Fibroblast of mammary gland (primary cell): ENCODE data around the gene RUNDC3A.

Experiments
- DNase-seq: peaks from one replicate; pipeline ENCODE4 v3.0.0-alpha.2; 2010; ENCODE audit warnings: low read depth
- H3K4me3 ChIP-seq: 2 replicates; pipeline ENCODE4 v1.5.1; 2011; ENCODE audit warnings: low read depth, mild to moderate bottlenecking, low read length, moderate library complexity; ENCODE audit not compliant: control insufficient read depth
- CTCF ChIP-seq: conservative IDR thresholded peaks from 2 replicates; pipeline ENCODE4 v1.5.1; 2011; ENCODE audit warnings: low read depth, low read length, inconsistent platforms; ENCODE audit not compliant: control insufficient read depth, insufficient read depth

Gene RUNDC3A

DNA sequence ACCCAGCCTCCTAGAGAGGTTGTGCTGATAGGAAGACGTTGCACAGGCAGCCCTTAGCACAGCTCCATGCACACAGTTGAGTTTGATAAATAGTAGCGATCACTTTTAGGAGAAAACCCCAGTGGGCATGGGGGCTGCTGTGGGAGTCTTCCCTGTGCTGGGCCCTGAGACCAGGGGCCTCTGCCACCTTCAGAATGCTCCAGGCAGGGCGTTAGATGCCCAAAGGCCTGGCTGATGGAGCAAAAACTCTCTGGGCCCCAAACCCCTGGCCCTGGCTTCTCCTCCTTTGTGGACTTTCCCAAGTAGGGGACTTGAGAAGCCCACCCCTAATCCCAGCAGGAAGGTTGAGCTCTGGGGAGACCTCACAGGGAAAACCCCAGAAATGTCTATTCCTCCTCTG lies 26.1 kb upstream of the RUNDC3A start:
- H3K4me3 ChIP-seq: no peak overlapping the region
- no peak for DNase-seq
- no peak for TF ChIP-seq CTCF

GRCh38 chr17:44283344-44284023 lies 24.9 kb upstream of the RUNDC3A start:
- no peak for TF ChIP-seq CTCF
- H3K4me3 ChIP-seq: no peak overlapping the region
- DNase-seq: no peak

DNA sequence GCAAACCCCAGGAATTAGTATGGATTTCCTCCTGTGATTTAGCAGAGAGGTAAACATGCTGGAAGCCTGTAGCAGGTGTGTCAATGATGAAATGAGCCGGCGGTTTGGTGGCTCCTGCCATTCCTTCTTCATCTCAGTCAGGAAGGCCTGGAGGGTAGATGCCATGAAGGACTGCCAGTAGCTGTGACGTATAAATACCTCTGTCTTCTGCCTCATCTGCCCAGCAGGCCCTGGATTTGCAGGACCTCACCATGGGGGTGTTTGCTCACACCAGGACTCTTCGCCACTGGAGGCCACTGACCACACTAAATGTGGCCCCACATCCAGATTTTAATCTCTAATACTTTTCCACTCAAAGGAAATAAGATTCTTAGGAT lies 24.4 kb upstream of the RUNDC3A start:
- H3K4me3 ChIP-seq: no peak overlapping the region
- TF ChIP-seq CTCF: no peak
- DNase-seq: no peak

DNA sequence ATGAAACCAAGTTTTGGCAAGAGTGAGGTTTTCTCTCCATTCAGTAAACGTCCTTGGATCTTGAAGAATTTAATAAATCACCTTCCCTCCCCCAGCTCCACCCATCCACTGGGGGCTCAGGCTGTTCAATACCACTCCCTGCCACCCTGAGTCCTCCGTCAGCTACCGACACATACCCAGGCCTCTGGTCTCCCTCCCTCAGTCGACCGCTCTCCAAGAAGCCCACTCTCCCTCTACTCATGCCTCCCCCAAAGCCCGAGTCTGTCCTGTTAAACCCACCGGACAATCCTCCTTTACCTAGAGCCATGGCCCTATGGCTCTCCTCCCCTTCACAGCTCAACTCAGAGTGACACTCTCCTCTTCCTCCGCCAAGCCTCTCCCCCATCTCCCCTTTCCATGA lies 20.8 kb upstream of the RUNDC3A start:
- no peak overlapping the region for H3K4me3 ChIP-seq
- no peak for DNase-seq
- TF ChIP-seq CTCF: no peak

- no peak overlapping the region for H3K4me3 ChIP-seq
- TF ChIP-seq CTCF: no peak
- no peak for DNase-seq
These were observed 14.7 kb upstream of the RUNDC3A start for GRCh38 chr17:44293509-44294226.

GRCh38 chr17:44297975-44298374 lies 10.4 kb upstream of the RUNDC3A start:
- no peak overlapping the region for H3K4me3 ChIP-seq
- TF ChIP-seq CTCF: no peak
- no peak for DNase-seq
